Mesodermal cell (in vitro differentiated cells): ENCODE results near the gene CLPTM1L.
"Not testable (repeated sequence)": the region's sequence is repeated elsewhere in the genome, so short reads cannot be mapped to it uniquely, and the experiment has no call there.

ENCODE experiments used
- H3K27ac ChIP-seq: 2 replicates; pipeline ENCODE4 v1.7.0; 2013; ENCODE audit warnings: mild to moderate bottlenecking, low read depth, low read length, moderate library complexity; ENCODE audit not compliant: severe bottlenecking
- H3K36me3 ChIP-seq: 2 replicates; pipeline ENCODE4 v1.7.1; 2013; ENCODE audit warnings: mild to moderate bottlenecking, low read length, moderate library complexity; ENCODE audit not compliant: control insufficient read depth, insufficient read depth
- H3K4me1 ChIP-seq: one replicate; pipeline ENCODE4 v1.7.1; 2013; ENCODE audit warnings: mild to moderate bottlenecking, low read length; ENCODE audit not compliant: insufficient read depth, control insufficient read depth, poor library complexity, severe bottlenecking
- H3K4me3 ChIP-seq: 2 replicates; pipeline ENCODE4 v1.7.0; 2013; ENCODE audit warnings: low read length, control low read depth, mild to moderate bottlenecking; ENCODE audit not compliant: insufficient read depth, poor library complexity, severe bottlenecking; ENCODE audit errors: extremely low read depth
- H3K9me3 ChIP-seq: 2 replicates; pipeline ENCODE4 v1.7.1; 2013; ENCODE audit warnings: mild to moderate bottlenecking, low read length, moderate library complexity; ENCODE audit not compliant: control insufficient read depth
- WGBS, 2 experiments: methylation state at CpG; one replicate each; pipeline ENCODE4 v1.1.5; 2013; ENCODE audit warnings: missing lambda C conversion rate in 2 of 2; ENCODE audit not compliant: insufficient coverage in 2 of 2; 5-methylcytosine and 5-hydroxymethylcytosine counted together

The CLPTM1L gene

GRCh38 chr5:1347571-1347970, 2.7 kb upstream of the CLPTM1L start:
- 46 to 80% methylated on average over 4 of the region's 10 CpGs for WGBS, 2 experiments
- H3K4me3 ChIP-seq: no peak overlapping the region

GRCh38 chr5:1346627-1347440, 1.9 kb upstream of the CLPTM1L start:
- 87 to 89% methylated on average over 17 to 18 of the region's 21 CpGs for WGBS, 2 experiments
- Histone ChIP-seq H3K36me3 (peaks cover 17% of the 10 kb centered on the region), H3K9me3 (no peaks in the 10 kb centered on the region), H3K4me3 (no peak overlapping the region), H3K27ac (no peak overlapping the region), H3K4me1 (peaks cover 13% of the 10 kb centered on the region)

More at GRCh38 chr5:1347571-1347970, 2.7 kb upstream of the CLPTM1L start:
- Histone ChIP-seq H3K9me3 (no peaks in the 10 kb centered on the region), H3K4me1 (peaks cover 13% of the 10 kb centered on the region), H3K27ac (no peak overlapping the region), H3K36me3 (peaks cover 10% of the 10 kb centered on the region)

GRCh38 chr5:1345876-1346626, 1.2 kb upstream of the CLPTM1L start:
- Histone ChIP-seq H3K36me3 (peaks cover 25% of the 10 kb centered on the region), H3K4me1 (peaks cover 13% of the 10 kb centered on the region), H3K4me3 (peak overlapping the region; percentile 90), H3K27ac (no peak overlapping the region), H3K9me3 (no peaks in the 10 kb centered on the region)
- 89 to 90% methylated on average over 26 to 27 of the region's 27 CpGs for WGBS, 2 experiments

- WGBS, 2 experiments: 10 to 13% methylated on average over 45 to 46 of the region's 61 CpGs
- H3K9me3 ChIP-seq: no peaks in the 10 kb centered on the region
These were observed 683 bp downstream of the CLPTM1L start for GRCh38 chr5:1343931-1344901.

GRCh38 chr5:1343315-1343751, 1.6 kb downstream of the CLPTM1L start:
- peak overlapping the region; percentile 61 for H3K4me3 ChIP-seq
- H3K4me1 ChIP-seq: peaks cover 13% of the 10 kb centered on the region
- H3K27ac ChIP-seq: no peak overlapping the region
- H3K36me3 ChIP-seq: peaks cover 47% of the 10 kb centered on the region
- 100% methylated on average over 5 to 7 of the region's 9 CpGs for WGBS, 2 experiments
- no peaks in the 10 kb centered on the region for H3K9me3 ChIP-seq

More at GRCh38 chr5:1343931-1344901, 683 bp downstream of the CLPTM1L start:
- peaks cover 38% of the 10 kb centered on the region for H3K36me3 ChIP-seq
- H3K4me3 ChIP-seq: peak overlapping the region; percentile 61
- peaks cover 13% of the 10 kb centered on the region for H3K4me1 ChIP-seq
- no peak overlapping the region for H3K27ac ChIP-seq

GRCh38 chr5:1342711-1343110, 2.2 kb downstream of the CLPTM1L start:
- H3K9me3 ChIP-seq, H3K4me3 ChIP-seq, H3K27ac ChIP-seq: not testable (repeated sequence)
- H3K4me1 ChIP-seq: peaks cover 13% of the 10 kb centered on the region
- WGBS, 2 experiments: 91 to 94% methylated on average over 12 to 14 of the region's 14 CpGs
- peaks cover 53% of the 10 kb centered on the region for H3K36me3 ChIP-seq

GRCh38 chr5:1342268-1342667, 2.6 kb downstream of the CLPTM1L start:
- Histone ChIP-seq H3K36me3 (peaks cover 57% of the 10 kb centered on the region), H3K4me1 (peaks cover 13% of the 10 kb centered on the region), H3K9me3 (no peaks in the 10 kb centered on the region), H3K27ac (no peak overlapping the region), H3K4me3 (no peak overlapping the region)
- WGBS, 2 experiments: 94 to 100% methylated on average over 11 to 12 of the region's 12 CpGs

- H3K36me3 ChIP-seq: peaks cover 61% of the 10 kb centered on the region
- 97 to 100% methylated on average over 2 to 15 of the region's 15 CpGs for WGBS, 2 experiments
These were observed 3.0 kb downstream of the CLPTM1L start for GRCh38 chr5:1341863-1342262.

GRCh38 chr5:1339818-1340210, 5.1 kb downstream of the CLPTM1L start:
- not testable (repeated sequence) for H3K4me1 ChIP-seq
- H3K36me3 ChIP-seq: peaks cover 82% of the 10 kb centered on the region
- 92 to 93% methylated on average over 8 to 12 of the region's 17 CpGs for WGBS, 2 experiments

More at GRCh38 chr5:1341863-1342262, 3.0 kb downstream of the CLPTM1L start:
- Histone ChIP-seq H3K9me3 (no peaks in the 10 kb centered on the region), H3K4me3 (no peak overlapping the region), H3K4me1 (peaks cover 13% of the 10 kb centered on the region), H3K27ac (no peak overlapping the region)

More at GRCh38 chr5:1339818-1340210, 5.1 kb downstream of the CLPTM1L start:
- H3K4me3 ChIP-seq, H3K27ac ChIP-seq, H3K9me3 ChIP-seq: not testable (repeated sequence)
